ENCODE data around the gene KDM3A.

KDM3A gene, protein sequence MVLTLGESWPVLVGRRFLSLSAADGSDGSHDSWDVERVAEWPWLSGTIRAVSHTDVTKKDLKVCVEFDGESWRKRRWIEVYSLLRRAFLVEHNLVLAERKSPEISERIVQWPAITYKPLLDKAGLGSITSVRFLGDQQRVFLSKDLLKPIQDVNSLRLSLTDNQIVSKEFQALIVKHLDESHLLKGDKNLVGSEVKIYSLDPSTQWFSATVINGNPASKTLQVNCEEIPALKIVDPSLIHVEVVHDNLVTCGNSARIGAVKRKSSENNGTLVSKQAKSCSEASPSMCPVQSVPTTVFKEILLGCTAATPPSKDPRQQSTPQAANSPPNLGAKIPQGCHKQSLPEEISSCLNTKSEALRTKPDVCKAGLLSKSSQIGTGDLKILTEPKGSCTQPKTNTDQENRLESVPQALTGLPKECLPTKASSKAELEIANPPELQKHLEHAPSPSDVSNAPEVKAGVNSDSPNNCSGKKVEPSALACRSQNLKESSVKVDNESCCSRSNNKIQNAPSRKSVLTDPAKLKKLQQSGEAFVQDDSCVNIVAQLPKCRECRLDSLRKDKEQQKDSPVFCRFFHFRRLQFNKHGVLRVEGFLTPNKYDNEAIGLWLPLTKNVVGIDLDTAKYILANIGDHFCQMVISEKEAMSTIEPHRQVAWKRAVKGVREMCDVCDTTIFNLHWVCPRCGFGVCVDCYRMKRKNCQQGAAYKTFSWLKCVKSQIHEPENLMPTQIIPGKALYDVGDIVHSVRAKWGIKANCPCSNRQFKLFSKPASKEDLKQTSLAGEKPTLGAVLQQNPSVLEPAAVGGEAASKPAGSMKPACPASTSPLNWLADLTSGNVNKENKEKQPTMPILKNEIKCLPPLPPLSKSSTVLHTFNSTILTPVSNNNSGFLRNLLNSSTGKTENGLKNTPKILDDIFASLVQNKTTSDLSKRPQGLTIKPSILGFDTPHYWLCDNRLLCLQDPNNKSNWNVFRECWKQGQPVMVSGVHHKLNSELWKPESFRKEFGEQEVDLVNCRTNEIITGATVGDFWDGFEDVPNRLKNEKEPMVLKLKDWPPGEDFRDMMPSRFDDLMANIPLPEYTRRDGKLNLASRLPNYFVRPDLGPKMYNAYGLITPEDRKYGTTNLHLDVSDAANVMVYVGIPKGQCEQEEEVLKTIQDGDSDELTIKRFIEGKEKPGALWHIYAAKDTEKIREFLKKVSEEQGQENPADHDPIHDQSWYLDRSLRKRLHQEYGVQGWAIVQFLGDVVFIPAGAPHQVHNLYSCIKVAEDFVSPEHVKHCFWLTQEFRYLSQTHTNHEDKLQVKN (N-terminal part only)

DNA sequence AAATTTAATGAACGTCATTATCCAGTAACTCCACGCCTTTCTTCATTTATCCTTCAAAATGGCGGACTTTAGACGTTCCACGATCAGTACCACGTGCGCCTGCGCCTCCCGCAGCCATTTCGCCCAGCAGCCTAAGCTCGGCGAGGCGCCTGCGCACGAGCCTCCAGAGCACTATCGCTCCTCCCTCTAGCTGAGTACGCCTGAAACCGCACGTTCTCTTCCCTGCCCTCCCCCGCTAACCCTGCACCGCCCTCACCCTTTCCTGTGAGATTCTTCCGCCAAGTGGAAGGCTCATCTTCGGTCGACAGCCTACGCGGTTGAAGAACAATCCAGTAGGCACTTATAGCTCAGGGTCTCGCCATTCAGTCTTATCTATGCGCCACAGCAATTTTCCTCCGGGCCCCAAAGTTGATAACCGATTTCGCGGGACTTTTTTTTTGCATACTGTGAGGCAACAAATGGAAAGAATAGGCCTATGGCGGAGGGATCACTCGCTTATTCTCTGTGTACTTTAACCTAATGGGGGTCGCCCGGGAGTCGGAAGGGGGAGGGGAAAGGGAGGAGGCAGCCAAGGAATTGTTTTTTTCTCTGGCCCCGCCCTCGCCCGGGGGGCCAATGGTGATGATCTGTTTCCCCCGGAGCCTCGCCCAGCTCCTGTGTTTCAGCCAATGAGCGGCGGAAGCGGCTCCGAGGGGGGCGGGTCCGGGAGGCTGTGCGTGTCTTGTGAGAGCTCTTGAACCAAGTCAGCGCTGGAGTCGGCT is at the start of gene KDM3A:
Gene KDM3A, plus strand, starts transcription at position 741 of the 761 bp plus-strand sequence. CDS start 677 bp downstream, outside the sequence.
- peak; percentile 98 for DNase-seq

DNA sequence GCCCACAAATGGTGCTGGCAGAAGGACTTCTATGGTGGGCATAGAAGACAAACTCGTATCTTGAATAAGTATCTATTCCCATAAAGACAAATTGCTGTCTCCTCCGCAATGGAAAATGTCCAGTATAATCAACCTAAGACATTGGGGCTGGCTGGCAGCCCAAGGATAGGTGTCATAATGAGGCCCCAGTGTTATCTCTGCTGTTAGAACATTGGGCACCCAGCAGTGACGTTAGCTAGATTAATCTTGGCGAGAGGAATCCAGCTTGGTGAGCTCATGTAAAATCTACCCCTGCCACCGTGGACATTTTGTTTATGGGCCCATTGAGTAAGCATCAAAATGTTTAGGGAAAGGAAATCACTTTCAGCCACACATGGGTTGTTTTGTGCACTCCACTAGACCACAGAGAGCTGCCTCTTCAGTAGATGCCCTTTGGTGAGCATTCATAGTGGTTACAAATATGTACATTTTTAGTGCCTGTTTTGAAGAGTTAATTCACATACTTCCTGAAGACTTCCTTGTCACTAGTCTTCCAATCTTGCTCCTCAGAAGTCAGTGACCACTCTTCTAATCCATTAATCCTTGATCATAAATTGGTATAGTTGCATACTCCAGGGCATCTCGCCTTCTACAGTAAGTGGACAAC is 48.2 kb upstream of the KDM3A start:
- no peak for DNase-seq

DNA sequence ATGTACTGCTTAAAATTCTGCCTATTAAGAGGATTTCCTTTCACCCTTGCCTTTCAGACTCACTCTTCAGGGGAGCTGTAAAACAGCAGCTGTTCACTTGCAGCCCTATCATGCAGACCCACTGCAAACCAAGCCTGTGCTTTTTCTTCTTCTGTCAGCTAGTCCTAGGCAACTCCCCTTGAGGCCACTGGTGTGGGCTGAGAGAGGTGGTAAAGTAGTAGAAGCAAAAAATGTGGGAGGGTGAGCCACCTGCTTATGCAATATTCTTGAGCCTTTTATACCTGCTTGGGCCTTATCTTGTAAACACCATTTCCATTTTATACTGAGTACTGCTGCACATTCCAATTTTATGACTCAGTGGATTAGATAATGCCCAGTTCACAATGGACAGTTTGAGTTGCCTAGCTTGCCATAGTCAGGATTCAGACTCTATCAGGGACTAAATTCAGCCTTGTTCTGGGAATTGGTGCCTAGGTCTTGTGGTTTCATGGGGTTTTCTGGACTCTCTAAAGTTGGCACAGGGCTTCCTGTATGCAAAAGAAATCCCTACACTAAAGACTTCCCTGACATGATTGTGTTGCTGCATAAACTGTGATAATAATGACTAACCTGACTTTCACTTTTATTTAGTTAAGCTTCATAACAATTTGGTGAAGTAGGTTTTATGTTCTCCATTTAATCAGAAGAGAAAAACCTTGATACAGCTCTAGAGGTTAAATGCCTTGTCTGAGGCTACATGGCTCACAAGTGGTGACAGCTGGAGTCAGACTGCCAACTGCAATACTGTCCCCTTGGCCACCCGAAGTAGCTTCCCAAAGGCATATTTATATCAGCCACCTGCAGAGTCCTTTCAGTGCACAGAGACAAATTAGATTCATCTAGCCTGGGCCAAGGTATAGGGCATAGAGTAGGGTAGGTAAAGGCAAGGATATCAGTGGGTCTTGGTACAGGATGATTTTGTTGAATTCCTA is 47.4 kb upstream of the KDM3A start:
- DNase-seq = no peak

DNA sequence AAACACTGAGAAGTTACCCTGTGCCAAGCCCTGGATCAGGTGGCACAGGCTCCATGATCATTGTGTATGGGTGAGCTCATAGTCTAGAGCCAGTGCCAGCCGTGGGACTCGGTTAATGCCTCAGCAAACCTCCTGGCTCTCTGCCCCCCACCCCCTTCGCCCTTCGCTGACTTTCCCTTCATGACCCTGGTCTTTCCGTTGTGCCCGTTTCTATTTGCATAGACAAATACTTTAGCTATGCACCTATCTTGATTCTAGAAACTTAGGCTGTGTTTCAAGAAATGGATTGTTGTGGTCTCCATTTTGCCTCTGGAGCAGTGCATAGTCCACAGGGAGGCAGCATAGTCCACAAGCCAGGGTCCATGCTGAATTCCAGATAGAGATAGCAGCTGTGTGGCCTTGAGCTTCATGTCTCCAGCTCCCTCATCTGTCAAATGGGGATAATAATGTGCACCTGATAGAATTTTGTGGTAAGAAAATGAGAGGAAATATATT is 44.8 kb upstream of the KDM3A start:
- no peak for DNase-seq

DNA sequence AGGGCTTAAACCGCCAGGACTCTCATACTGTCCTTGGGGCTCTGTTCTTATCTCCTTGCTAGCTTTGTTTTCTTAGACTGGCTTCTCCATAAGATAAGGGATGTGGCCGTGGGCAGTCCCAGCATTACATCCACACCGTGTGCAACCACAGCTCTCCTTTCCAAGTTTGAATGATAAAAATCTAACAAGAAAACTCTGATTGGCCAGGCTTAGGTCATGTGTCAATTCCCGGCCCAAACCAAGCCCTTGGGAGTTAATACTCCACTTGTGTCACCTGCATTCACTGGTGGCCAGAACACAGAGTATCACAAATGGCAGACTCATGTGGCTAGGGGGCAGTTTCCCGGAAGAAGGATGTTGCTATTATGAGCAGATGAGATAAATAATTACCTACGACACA is 43.2 kb upstream of the KDM3A start:
- DNase-seq = no peak

DNA sequence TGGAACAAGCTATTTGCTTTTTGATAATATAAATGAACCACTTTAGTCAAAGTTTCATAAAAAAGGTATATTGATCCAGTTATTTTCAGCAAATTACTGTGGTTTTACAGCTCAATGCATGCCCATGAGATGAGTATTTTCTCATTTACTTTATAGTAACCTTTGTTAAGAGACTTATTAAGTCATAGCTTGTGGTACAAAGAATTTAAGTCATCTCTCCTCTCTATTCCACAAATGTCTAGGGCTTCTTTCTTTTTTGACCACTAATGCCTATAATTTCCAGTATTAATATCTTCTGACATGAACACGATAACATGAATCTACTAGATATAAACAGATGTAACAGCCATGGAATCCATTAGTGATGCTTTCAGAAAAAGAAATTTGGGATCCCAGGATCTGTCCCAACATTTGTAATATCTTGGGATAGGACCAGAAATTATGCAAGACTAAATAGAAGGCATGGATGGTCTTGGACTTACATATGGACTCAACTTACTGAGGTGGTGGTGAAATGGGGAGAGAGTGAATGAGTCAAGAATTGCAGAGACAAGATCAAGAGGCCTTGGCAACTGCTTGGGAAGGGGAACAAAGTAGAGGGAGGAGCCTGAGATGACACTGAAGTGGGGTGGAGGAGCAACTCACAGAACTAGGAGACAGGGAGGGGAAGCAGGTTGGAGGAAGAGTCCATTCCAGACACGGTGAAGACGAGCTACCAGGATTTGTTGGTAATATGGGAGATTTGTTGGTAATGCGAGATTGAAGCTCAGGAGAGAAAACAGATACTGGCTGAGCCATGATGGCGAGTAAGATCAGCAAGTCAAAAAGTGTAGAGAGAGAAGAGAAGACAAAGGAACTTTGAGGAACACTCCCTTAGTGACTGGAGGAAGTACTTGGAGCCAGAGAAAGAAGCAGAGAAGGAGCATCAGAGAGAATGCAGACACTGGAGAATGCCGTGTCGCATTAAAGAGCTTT is 42.4 kb upstream of the KDM3A start:
- DNase-seq = no peak

DNA sequence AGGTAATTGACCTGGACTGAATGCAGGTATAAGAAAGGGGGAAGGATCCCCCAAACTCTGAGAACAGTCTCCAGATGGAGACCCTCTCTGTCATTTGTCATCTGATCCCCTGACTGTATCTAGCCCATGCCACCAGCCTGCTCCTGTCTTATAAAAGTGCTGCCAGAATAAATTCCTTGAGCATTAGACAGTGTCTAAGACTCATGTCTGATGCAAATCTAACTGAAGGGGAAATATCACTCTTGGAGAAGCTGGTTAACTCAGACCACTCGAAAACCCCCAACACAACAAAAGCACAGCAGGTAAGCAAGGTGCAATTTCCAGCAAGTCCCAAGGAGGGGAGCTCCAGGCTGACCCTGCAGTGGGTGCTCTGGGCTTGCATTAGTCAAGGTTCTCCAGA is 40.9 kb upstream of the KDM3A start:
- DNase-seq = no peak

DNA sequence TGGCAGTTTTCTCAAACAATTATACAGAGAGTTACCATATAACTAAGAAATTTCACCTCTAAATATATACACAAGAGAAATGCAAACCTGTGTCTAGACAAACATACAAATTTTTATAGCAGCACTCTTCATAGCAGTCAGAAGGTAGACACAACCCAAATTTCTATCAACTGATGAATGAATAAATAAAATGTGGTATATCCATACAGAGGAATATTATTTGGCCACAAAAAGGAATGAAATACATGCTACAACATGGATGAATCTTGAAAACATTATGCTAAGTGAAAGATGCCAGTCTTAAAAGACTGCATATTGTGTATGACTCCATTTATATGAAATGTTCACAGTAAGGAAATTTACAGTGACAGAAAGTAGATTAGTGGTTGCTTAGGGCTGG is 30.6 kb upstream of the KDM3A start:
- DNase-seq = no peak

DNA sequence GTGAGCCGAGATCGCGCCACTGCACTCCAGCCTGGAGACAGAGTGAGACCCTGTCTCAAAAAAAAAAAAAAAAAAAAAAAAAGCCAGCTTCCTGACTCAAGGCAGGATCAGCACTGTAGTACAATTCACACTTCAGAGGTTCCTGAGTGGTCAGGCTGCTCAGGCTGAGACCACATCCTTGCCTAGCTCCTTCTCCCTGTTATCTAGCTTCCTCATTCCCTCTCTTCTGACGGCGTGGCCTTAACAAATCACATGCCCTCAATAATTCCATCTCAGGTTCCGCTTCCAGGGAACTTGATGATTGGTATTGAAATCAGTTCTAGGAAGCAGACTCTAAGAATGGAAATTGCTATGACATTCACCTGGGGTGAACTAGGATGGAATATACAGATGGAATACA is 29.8 kb upstream of the KDM3A start:
- DNase-seq = no peak

DNA sequence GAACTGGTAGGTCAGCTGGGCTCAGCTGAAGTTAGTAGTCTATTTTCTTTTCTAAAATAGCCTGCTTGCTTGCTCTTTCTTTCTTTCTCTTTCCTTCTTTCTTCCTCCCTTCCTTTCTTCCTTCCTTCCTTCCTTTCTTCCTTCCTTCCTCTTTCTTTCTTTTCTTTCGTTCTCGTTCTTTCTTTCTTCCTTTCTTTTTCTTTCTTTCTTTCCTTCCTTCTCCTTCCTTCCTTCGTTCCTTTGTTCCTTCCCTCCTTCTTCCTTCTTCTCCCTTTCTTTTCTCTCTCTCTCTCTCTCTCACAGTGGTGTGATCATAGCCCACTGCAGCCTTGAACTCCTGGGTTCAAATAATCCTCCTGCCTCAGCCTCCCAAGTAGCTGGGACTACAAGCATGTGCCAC is 29.2 kb upstream of the KDM3A start:
- DNase-seq = no peak

DNA sequence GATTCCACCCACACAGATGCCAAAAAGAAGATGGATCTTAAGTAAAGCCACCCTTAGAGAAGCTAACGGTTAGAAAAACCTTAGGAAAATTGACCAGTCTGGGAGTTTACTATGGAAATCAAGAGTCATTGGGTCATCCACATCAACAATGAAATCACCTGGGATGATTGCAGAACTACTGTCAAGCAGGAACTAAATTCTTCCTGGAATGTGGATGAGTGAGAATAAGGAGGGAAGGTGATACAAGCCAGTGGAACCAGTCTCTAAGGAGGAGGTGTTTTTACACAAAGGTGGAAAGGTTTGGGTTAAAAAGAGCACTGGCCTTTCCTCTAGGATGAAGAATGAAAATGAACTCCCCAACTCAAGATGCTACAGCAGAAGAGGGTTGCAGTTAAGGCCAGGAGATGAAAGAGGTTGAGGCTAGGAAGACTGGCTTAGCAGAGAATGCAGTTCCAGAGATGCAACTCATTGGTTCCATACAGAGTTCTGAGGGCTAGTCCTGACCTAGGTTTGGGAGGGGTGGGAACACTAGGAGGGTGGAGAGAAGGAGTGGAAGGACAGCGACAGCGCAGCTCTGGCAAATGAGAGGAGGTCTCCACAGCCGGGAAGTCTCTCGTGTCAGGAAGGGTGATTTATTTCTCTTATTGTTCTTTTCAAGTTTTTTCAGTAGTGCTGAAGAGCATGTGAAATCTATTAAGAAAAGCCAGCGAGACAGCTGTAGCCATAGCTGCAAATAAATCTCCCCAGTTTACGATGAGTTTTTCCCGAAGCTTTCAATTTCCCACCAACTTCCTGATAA is 27.7 kb upstream of the KDM3A start:
- no peak for DNase-seq

DNA sequence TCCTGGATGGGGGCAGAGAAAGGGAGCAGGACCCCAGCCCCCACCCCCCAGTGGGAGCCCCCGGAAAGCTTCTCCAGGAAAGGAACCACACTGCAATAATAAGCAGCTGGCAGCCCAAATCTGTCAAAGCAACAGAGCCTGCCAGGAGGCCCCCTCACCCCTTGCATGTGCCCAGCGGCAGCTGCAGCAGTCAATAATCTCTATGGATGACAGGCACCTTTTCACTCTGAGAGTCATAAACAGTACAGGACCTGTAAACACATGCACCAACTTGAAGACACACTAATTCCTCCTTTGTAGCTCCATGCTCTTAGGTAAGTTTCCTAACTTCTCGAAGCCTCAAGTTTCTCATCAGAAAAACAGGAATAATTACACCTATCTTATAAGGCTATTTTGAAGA is 26.2 kb upstream of the KDM3A start:
- DNase-seq = no peak

DNA sequence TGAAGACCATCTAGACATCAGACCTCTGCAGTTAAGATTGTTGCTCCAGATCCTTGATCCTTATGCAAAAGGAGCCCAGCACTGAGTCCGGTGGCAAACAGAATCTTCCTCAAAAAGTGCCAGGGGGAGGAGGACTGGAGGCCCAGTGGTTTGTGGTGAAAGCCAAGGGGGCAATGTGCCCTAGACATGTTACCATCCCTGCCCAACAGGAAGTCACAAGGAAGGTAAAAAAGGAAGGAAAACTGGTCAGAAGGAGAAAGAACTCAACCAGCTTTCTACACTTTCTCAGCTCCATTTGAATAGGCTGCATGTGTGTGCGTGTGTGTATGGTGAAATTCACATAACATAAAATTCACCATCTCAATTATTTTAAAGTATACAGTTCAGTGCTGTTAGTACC is 25.0 kb upstream of the KDM3A start:
- no peak for DNase-seq

DNA sequence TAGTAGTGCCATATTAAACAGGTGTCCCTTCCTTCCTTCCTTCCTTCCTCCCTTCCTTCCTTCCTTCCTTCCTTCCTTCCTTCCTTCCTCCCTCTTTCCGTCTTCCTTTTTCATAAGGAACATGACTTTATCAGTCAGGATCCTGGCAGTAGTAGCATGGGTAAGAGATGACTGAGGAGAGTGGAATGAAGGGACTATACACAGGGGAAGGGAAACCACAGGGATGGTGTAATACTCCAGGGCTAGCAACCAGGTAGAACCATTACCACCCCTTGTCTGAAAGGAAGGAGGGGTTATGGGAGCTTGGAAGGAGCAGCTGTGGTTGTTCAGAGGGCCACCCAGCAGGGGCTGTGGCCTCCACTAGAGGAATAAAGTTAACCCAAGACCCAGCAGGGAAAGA is 23.2 kb upstream of the KDM3A start:
- DNase-seq = no peak

DNA sequence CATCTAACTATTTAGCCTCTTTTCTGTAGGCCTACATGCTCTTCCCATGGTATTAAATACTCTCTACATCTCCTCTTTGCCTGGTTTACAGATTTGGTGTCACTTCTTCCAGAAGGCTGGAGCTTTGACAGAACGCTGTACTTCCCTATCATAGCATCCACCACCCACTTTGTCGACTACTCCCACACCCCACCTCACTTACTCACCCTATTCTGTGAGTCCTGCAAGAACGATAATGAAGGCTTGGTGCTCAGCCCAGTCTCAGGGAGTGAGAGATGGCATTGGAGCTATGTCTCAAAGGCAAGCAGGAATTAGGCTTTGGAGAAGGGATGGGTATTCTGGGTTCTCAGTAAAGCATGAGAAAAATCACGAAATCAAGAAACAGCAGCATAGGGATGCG is 20.3 kb upstream of the KDM3A start:
- DNase-seq = no peak

DNA sequence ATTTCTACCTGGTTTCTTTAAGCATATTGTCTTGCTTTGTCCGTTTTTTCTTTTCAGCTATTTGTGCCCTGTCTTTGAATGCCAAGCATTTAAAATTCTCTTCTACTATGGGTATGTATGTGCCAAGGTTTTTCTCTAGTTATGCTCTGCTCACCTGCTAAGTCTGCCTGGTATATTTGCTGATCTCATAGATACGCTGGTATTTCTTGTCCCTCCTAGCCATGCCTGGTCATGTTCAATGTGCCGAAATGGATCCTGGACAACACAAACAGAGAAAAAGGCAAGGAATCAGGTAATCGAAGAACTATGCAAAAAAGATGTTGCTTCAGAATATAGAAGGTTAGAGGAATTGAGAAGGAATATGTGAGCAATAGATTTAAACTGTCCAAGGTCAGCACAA is 14.9 kb upstream of the KDM3A start:
- DNase-seq = no peak

DNA sequence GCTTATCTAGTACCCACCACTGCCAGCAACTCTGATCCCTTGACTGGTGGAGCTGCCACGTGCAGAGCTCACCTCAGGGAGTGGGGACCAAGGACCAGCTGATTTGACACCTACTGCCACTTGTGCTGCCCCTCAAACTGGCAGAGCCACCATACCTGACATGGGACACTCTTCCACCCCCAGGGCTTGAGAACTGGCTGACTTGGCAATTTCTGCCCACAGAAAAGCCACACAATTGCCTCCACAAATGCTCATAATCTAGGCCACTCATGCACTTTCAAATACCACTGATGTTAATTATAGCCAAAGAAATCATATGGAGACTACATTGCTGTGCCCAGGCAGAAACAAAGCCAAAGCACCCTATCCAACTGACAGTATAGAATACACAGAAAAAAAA is 11.8 kb upstream of the KDM3A start:
- DNase-seq = no peak

DNA sequence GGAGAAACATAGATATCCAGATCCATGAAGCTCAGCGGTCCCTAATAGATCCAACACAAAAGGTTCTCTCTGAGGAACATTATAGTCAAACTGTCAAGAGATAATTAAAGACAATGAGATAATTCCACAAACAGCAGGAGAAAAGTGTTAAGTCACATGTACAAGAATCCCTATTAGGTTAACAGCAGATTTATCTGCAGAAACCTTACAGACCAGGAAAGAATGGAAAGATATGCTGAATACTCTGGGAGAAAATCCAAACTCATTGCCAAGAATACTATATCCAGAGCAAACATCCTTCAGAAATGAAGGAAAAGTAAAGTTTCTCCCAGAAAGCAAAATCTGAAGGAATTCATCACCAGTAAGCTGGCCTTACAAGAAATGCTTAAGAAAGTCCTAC is 10.8 kb upstream of the KDM3A start:
- no peak for DNase-seq
